ENCODE measurements around the gene OSBPL7. TPM values are rescaled to one million over a fixed set of nuclear protein-coding genes. Genes with fewer than 3 reads are reported as not detected.
A peak's percentile ranks its signal among the peaks of the same experiment; 100 is the strongest.

OSBPL7 gene
- total RNA-seq, 4 donors from 2014 or later, result 2.6 to 13.9 (median 4.6) TPM

DNA sequence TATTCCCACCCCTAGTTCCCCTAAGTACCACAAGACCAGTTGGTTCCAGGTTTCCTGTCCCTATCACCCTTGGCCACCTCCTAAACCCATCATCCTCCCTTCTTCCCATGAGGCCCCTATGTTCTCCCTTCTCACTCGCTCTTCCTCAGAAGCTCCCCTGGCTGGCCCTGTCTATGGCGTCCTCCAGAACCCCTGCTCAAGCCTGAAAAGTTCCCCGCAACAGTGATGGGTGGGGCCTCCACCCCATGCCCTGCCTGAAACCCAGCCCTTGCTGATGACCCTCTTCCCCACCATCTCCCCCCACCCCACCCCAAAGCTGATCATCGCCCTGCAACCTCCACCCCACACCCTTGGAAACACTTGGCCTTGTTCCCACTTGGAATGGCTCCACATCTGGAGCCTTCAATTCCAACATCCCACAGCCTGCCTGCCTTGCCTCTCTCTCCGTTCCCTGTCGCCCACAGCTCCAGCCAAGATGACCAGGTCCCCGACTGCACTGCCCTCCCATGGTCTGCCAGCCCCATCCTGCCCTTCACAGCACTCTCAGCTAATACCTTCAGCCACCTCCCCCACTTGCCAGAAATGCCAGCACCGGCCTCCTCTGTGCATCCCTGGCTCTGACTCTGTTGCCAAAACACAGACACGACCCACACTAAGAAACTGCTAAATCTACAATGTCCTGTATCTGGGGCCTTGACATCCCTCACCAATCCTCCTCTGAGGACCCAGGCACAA, 10.5 kb downstream of the OSBPL7 start:
- ATAC-seq (ENCODE audit: low FRiP score) (no peak), DNase-seq (ENCODE audit: low spot score) (no peak)
- TF ChIP-seq, protein P1, sequence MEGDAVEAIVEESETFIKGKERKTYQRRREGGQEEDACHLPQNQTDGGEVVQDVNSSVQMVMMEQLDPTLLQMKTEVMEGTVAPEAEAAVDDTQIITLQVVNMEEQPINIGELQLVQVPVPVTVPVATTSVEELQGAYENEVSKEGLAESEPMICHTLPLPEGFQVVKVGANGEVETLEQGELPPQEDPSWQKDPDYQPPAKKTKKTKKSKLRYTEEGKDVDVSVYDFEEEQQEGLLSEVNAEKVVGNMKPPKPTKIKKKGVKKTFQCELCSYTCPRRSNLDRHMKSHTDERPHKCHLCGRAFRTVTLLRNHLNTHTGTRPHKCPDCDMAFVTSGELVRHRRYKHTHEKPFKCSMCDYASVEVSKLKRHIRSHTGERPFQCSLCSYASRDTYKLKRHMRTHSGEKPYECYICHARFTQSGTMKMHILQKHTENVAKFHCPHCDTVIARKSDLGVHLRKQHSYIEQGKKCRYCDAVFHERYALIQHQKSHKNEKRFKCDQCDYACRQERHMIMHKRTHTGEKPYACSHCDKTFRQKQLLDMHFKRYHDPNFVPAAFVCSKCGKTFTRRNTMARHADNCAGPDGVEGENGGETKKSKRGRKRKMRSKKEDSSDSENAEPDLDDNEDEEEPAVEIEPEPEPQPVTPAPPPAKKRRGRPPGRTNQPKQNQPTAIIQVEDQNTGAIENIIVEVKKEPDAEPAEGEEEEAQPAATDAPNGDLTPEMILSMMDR (IDR thresholded peaks at IDR 0.05), result no peak

- TF ChIP-seq, protein P1 (IDR thresholded peaks at IDR 0.05), result no peak
- ATAC-seq (ENCODE audit: low FRiP score) (peak; percentile 79), DNase-seq (ENCODE audit: low spot score) (no peak)
Observed at GRCh38 chr17:47810200-47810821, 11.3 kb downstream of the OSBPL7 start.

DNA sequence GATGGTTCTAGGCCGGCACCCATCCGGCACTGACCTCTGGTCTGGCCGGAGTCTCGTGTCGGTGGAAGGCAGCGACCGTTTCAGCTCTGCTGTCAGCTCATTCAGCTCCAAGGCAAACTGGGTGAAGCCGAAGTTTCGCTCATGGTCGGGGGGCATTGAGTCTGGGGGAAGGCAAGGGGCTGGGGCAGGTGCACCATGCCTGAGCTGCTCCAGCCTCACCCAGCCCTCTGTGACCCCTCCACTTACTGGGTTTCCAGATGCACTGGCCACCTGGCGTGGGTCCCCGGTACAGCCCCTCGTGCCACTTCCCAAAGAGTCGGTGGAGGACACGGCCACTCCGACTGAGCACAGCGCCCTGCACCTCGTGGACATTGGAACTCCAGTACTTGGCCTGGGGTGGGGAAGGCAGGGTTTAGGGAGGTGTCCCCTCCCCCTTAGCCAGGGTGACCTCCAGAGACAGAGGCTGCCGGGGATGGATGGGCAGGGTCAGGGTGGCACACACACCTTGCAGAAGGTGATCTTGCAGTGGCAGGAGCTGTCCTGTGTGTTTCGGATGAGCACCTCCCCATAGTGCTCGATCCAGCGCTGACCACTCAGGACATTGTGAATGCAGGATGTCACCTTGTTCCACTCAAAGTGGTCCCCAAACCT, 12.6 kb downstream of the OSBPL7 start:
- TF ChIP-seq, protein P1 (IDR thresholded peaks at IDR 0.05), result no peak
- ATAC-seq (ENCODE audit: low FRiP score) (no peak), DNase-seq (ENCODE audit: low spot score) (no peak)

- ATAC-seq (ENCODE audit: low FRiP score) (no peak), DNase-seq (ENCODE audit: low spot score) (no peak)
- TF ChIP-seq, protein P1 (IDR thresholded peaks at IDR 0.05), result no peak
Observed at GRCh38 chr17:47808036-47808829, 13.4 kb downstream of the OSBPL7 start.

DNA sequence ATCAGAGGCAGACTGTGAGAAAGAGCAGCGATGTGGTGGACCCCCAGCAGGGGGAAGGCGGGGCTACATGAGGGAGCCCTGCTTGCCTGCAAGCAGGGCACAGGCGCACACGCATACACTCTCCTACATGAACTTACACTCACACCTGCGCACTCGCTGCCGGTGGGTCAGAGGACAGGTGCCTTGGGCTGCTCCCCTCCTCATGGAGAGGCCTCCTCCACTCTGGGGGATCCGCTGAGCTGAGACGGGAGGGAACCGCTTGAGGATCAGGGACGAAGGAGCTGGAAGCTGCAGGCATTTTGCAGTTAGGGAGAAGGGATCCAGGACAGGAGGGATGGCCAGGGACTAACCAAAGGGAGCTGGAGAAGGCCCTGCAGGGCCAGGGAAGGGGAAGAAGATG, 14.2 kb downstream of the OSBPL7 start:
- no peak for ATAC-seq (ENCODE audit: low FRiP score)
- DNase-seq (ENCODE audit: low spot score), result no peak
- TF ChIP-seq, protein P1 (IDR thresholded peaks at IDR 0.05), result no peak

GRCh38 chr17:47806913-47807255, 14.7 kb downstream of the OSBPL7 start:
- TF ChIP-seq, protein P1 (IDR thresholded peaks at IDR 0.05), result no peak
- ATAC-seq (ENCODE audit: low FRiP score) (no peak), DNase-seq (ENCODE audit: low spot score) (no peak)

Data from omental fat pad (tissue), 4 donors.